Measurements from ENCODE around the gene ZNF232.
"Not testable (repeated sequence)": the region's sequence is repeated elsewhere in the genome, so short reads cannot be mapped to it uniquely, and the experiment has no call there.

The ZNF232 gene

DNA sequence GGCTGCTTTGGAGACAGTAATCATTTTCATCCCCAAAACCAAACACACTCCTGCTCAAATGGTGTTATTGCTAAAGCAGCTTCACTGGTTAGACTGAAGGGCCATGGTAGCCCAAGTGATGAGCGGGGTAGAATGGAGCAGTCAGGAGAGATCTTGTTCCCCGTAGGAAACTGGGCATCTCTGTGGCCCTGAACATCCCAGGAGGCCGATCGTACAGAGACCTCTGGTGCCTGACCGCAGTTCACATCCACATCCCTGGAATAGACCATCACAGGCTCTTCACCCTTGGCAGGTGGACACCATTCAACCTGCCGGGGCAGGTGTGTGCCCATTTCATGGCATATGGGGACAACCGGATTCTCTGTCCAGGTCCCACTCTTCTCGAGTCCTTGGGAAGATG is 18.1 kb upstream of the ZNF232 start:
- FAIRE-seq = not testable (repeated sequence)

- FAIRE-seq = no peak
Observed at GRCh38 chr17:5128905-5129535, 17.3 kb upstream of the ZNF232 start.

DNA sequence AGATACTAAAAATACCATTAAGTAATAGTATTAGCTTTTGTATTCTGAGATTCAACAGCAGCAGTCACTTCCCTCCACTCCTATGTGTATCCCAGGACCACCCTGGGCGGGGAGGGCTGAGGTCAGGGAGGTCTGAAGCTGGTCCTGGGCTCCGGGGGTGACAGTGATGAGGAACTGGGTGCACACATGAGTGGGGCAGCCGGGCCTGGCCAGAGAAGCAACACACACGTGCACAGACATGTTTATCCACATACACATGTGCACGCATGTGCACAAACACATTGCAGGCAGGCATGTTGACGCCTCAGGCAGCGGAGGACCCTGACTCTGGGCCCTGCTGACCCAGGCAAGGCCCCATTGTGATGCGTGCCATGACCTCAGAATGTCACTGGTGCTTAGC is 16.7 kb upstream of the ZNF232 start:
- not testable (repeated sequence) for FAIRE-seq

DNA sequence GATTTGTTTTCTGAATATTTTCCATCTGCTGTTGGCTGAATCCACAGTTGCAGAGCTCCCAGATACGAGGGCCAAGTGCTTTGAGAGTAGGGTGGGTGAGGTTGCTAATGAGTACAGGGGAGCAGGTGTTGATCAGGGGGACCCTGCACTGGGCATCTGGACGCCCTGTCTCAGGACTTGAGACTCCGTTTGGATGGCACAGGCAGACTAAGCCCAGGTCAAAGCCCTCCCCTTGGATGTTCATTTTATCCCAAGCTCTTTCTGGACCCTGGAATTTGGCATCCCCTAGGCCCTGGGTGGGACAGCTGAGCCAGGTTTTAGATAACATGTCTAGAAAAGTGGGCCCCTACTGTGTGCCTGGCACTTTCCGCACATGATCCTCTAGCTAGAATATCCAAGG is 16.2 kb upstream of the ZNF232 start:
- no peak for FAIRE-seq

- no peak for FAIRE-seq
Observed at GRCh38 chr17:5126719-5127488, 15.2 kb upstream of the ZNF232 start.

GRCh38 chr17:5124896-5125295 is 13.2 kb upstream of the ZNF232 start:
- not testable (repeated sequence) for FAIRE-seq

DNA sequence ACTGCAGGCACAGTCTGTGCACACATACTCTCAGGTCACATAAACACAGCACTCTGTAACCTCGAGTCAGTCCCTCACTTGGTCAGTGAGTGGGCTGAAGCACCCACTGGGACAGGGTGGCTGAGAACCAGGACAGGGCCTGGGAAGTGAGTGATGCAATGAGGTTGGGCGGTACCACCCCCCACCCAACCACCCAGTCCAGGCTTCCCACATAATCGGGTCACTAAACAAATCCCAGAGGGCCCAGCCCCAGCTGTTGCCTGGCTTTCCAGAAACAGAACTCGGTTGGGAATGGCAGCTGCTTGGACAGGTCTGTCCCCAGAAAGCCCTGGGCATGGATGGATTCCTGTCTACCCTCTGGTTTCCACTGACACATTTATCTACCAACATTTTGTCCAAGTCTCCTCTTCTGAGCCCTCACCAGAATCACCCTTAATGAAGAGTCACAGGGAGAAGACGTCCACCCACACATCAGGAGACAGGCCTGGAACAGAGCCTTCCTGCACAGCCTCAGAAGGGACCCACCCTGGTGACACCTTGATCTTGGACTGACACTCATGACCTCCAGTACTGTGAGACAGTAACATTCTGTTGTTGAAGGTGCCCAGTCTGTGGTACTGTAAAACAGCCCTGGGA is 12.6 kb upstream of the ZNF232 start:
- not testable (repeated sequence) for FAIRE-seq

GRCh38 chr17:5123343-5124124 is 11.9 kb upstream of the ZNF232 start:
- no peak for FAIRE-seq

GRCh38 chr17:5122586-5123342 is 11.1 kb upstream of the ZNF232 start:
- no peak for FAIRE-seq

- FAIRE-seq = not testable (repeated sequence)
Observed at GRCh38 chr17:5122056-5122455, 10.4 kb upstream of the ZNF232 start.

- no peak for FAIRE-seq
Observed at GRCh38 chr17:5121186-5121841, 9.6 kb upstream of the ZNF232 start.

GRCh38 chr17:5120436-5121185 is 8.9 kb upstream of the ZNF232 start:
- FAIRE-seq = not testable (repeated sequence)

DNA sequence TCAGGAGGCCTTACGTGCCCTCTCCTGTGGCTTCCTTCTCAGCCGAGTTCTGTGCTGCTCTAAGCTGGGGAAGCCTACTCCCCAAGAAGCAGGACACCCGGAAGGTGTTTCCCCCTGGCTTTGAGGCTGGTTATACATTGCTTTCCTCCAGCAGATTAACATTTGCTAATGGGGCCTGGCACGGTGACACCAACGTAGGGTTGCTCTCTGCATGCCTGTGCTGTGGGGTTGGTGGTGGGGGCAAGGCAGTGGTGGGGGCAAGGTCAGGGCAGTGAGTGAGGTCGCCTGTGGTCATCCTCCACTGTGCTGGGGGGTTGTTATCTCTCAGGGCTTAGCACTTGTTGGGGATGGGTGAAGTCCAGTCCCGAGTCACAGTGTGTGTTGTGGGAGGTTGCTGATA is 8.4 kb upstream of the ZNF232 start:
- FAIRE-seq = no peak

- FAIRE-seq = no peak
Observed at GRCh38 chr17:5118219-5118618, 6.5 kb upstream of the ZNF232 start.

GRCh38 chr17:5115673-5116651 is 4.3 kb upstream of the ZNF232 start, which contains the start of gene USP6:
TSS of gene USP6 (plus strand) at chr17:5116032. CDS start at chr17:5130368, 14,336 bp downstream.
- FAIRE-seq = no peak

DNA sequence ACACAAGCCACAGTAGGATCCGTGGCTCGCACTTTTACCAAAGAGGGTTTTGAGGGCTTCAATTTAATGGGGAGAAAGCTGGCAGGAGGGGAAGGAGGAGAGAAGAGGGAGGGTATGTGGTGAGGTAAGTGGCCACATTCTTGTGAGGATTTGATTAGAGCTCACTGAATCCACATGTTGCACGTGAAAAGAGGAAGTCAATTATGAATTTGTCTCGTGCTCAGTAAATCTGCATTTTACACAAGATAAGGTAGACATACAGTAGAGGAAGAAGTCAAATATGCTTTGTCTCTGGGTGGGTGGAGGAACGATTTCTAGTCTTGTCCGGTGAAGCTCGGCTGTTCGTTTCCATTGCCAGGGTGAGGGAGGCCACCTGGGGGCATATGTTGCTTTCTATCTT is 862 bp downstream of the ZNF232 start:
- no peak for FAIRE-seq

DNA sequence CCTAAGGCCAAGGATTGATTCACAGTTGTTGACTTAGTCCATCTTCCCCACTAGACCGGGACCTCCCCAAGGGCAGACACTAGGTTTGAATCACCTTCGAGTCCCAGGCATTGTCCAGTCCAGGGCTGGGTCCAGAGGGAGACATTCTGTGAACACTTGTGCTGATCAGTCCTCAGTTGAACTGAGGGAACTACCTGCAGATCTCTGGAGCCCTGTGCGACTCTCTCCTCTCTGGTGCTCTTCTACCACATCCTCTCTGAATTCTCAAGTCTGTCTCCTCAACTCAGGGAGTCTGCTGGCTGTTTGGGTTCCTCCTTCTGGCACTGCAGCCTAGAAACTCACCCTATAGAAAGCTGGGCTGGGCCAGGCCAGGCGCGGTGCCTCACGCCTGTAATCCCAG is 10.8 kb downstream of the ZNF232 start:
- no peak for FAIRE-seq

- FAIRE-seq = no peak
Observed at GRCh38 chr17:5099271-5099670, 12.4 kb downstream of the ZNF232 start.

GRCh38 chr17:5097101-5097834 is 14.4 kb downstream of the ZNF232 start:
- FAIRE-seq = no peak

Measured in colon (tissue), 2 donors.